Activated CD4-positive, CD25-positive, alpha-beta regulatory T cell treated with anti-CD3 and anti-CD28 coated beads, Interleukin-2, amount 50 U/mL, for 24 hours (primary cell): ENCODE measurements around the gene THSD4.

Source experiments
- ATAC-seq, 2 donors: fragments of 150-1000 bp; cut with Tn5 transposase; one replicate each; pipeline ENCODE4 v1.10.0; 2021; ENCODE audit warnings: mild to moderate bottlenecking in 1 of 2, moderate library complexity in 1 of 2

Gene THSD4

GRCh38 chr15:71564217-71564616 is 448.9 kb downstream of the THSD4 start:
- ATAC-seq: no peak

GRCh38 chr15:71565006-71565405 is 449.7 kb downstream of the THSD4 start:
- no peak for ATAC-seq

- ATAC-seq: no peak
Measured at GRCh38 chr15:71565631-71566160, 450.4 kb downstream of the THSD4 start.

GRCh38 chr15:71566226-71566625 is 451.0 kb downstream of the THSD4 start:
- ATAC-seq: no peak

- no peak for ATAC-seq
Measured at GRCh38 chr15:71567173-71567572, 451.9 kb downstream of the THSD4 start.

- no peak for ATAC-seq
Measured at GRCh38 chr15:71568227-71568626, 453.0 kb downstream of the THSD4 start.

- ATAC-seq: no peak
Measured at GRCh38 chr15:71570736-71571135, 455.5 kb downstream of the THSD4 start.

GRCh38 chr15:71571641-71572040 is 456.4 kb downstream of the THSD4 start:
- ATAC-seq: no peak

GRCh38 chr15:71572452-71573053 is 457.3 kb downstream of the THSD4 start:
- ATAC-seq: no peak

GRCh38 chr15:71573599-71573998 is 458.3 kb downstream of the THSD4 start:
- ATAC-seq: no peak

- no peak for ATAC-seq
Measured at GRCh38 chr15:71575474-71576045, 460.3 kb downstream of the THSD4 start.

- ATAC-seq: no peak
Measured at GRCh38 chr15:71577071-71577470, 461.8 kb downstream of the THSD4 start.

- ATAC-seq: no peak
Measured at GRCh38 chr15:71581398-71581930, 466.2 kb downstream of the THSD4 start.

GRCh38 chr15:71585159-71585558 is 469.9 kb downstream of the THSD4 start:
- no peak for ATAC-seq

- no peak for ATAC-seq
Measured at GRCh38 chr15:71586463-71586862, 471.2 kb downstream of the THSD4 start.

GRCh38 chr15:71588746-71589145 is 473.5 kb downstream of the THSD4 start:
- no peak for ATAC-seq

- ATAC-seq: no peak
Measured at GRCh38 chr15:71591057-71591456, 475.8 kb downstream of the THSD4 start.

GRCh38 chr15:71592203-71592602 is 476.9 kb downstream of the THSD4 start:
- no peak for ATAC-seq

GRCh38 chr15:71595846-71596553 is 480.7 kb downstream of the THSD4 start:
- no peak for ATAC-seq

GRCh38 chr15:71596672-71597071 is 481.4 kb downstream of the THSD4 start:
- ATAC-seq: no peak

- no peak for ATAC-seq
Measured at GRCh38 chr15:71597126-71597525, 481.9 kb downstream of the THSD4 start.

GRCh38 chr15:71597637-71598036 is 482.4 kb downstream of the THSD4 start:
- ATAC-seq: no peak

GRCh38 chr15:71598741-71599140 is 483.5 kb downstream of the THSD4 start:
- ATAC-seq: no peak
